ENCODE measurements around the gene FOXC2.

DNA sequence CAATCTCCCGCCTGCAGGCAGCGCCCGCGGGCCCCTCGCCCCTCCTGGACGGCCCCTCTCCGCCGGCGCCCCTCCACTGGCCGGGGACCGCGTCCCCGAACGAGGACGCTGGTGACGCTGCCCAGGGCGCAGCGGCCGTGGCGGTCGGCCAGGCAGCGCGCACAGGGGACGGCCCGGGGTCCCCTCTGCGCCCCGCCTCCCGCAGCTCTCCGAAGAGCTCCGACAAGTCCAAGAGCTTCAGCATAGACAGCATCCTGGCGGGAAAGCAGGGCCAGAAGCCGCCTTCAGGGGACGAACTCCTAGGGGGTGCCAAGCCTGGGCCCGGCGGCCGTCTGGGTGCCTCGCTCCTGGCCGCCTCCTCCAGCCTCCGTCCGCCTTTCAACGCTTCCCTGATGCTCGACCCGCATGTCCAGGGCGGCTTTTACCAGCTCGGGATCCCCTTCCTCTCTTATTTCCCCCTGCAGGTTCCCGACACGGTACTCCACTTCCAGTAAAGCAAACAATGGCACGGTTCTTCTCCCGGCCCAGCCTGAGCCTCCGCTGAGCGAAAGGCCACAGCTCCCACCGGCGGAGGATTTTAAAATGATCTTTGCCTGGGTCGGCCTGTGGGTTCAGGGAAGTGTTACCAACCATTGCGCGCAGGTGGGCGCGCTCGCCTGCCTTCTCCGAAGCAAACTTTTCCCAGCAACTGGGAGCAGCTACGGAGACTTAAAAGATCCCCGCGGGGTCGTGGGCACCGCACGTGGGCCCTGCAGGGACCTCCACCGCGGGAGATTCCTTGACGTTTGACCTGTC, 12.8 kb downstream of the FOXC2 start:
- TF ChIP-seq EP300 (IDR thresholded peaks at IDR 0.05) (no peak), POLR2A (IDR thresholded peaks at IDR 0.05) (no peak)
- TF ChIP-seq, protein P1, sequence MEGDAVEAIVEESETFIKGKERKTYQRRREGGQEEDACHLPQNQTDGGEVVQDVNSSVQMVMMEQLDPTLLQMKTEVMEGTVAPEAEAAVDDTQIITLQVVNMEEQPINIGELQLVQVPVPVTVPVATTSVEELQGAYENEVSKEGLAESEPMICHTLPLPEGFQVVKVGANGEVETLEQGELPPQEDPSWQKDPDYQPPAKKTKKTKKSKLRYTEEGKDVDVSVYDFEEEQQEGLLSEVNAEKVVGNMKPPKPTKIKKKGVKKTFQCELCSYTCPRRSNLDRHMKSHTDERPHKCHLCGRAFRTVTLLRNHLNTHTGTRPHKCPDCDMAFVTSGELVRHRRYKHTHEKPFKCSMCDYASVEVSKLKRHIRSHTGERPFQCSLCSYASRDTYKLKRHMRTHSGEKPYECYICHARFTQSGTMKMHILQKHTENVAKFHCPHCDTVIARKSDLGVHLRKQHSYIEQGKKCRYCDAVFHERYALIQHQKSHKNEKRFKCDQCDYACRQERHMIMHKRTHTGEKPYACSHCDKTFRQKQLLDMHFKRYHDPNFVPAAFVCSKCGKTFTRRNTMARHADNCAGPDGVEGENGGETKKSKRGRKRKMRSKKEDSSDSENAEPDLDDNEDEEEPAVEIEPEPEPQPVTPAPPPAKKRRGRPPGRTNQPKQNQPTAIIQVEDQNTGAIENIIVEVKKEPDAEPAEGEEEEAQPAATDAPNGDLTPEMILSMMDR (IDR thresholded peaks at IDR 0.05): no peak

Measured in suprapubic skin (tissue), 3 donors.